Right ventricle myocardium superior (tissue), 1 donor: ENCODE measurements around the gene PKD1L1. TPM values are rescaled to one million over a fixed set of nuclear protein-coding genes. Genes with fewer than 3 reads are reported as not detected.
"Not testable (repeated sequence)": the region's sequence is repeated elsewhere in the genome, so short reads cannot be mapped to it uniquely, and the experiment has no call there.

Experiments used
- ATAC-seq: fragments of 200-7000 bp; cut with Tn5 transposase; one replicate; pipeline ENCODE4 v1.9.1; 2020; ENCODE audit warnings: mild to moderate bottlenecking; ENCODE audit not compliant: poor library complexity
- DNase-seq: peaks from one replicate; pipeline ENCODE4 v3.0.0-alpha.2; 2020
- intact Hi-C: fragments of 100-400 bp; cut with DNase I; formaldehyde crosslinking; loops from one replicate; pipeline ENCODE4 v1.11.2; 2022
- total RNA-seq: library from RNA; stranded (reverse); fragmentation: NEBNext Ultra II Directional; extraction: Animal tissue kit (Norgen Biotek cat#: 25700); gene quantifications from one replicate; pipeline ENCODE4 v1.2.1, GENCODE V29; 2021
- donor health status: DM: no; HTN: yes; CAD: no; lungs with severe emphysema.

PKD1L1 gene
- total RNA-seq, 1 donor from 2014 or later, result 1.9 TPM

DNA sequence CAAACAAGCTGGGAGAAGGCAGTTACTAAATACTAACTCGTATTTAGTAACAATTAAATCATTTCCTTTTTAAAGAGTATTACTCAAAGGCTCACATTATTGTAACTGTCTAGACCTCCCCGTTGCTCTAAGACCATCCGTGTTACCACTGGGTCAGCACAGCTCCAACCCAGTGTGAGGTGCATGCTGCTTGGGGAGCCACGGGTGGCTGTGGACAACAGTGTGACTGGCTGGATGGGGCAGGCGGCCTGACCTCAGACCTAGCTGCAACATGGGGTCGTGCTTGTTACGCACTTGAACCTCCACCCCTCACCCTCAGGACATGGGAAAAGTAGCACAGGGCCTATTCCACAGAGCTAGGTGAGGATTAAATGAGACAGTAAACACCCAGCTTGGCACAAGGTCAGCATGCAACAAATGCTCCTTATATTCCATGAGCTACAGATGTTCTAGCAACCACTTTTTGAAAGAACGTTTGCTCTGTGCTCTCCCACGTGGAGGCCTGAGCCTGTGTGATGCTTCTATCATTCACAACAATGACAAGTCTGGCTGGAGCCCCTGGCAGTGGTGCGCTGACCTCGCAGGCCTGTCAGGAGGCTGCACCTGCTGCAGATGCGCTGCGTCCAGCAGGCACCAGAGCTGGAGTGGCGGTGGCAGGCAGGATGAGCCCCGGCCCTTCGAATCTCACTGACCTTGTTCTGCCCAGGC lies 135.7 kb downstream of the PKD1L1 start:
- intact Hi-C loops, result no loop called here

DNA sequence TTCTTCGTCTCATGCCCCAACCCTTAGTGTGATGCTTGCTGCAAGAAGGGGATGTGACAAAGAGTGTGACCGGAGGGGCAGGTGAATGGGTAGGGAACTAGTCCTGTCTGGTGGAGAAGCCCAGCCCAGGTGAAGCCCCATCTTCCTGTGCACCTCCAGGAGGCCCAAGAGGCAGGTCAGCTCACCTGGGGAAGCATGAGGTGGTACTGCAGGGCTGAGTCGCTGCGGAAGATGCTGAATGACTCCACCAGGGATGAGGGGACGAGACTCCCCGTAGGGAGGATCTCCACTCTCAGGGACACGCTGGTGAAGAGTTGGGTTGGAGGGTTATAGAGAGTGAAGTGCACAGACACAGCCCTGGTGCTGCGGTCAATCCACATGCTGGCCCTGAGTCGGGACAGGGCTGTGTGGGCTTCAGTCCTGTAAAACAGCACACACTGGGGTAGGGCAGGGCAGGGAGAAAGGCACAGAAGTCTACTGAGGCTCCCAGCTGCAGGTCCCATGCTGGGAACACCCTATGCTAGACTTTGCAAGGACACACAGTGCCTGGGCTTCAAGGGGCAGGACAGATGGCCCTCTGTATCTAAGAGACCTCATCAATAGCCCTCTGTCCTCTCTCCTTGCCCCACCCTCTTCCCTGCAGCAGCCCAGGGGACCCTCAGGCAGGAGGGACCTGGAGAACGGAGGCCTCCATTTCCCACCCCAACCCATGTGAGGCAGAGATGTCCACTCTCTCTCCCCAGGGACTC lies 136.5 kb downstream of the PKD1L1 start:
- DNase-seq (no peak), ATAC-seq (no peak)
- intact Hi-C loops, result no loop called here

More for the DNA sequence above, 135.7 kb downstream of the PKD1L1 start:
- DNase-seq (no peak), ATAC-seq (no peak)

- DNase-seq, result no peak
- ATAC-seq, result no peak
- intact Hi-C loops, result no loop called here
Measured at GRCh38 chr7:47809387-47809786, 138.9 kb downstream of the PKD1L1 start.

DNA sequence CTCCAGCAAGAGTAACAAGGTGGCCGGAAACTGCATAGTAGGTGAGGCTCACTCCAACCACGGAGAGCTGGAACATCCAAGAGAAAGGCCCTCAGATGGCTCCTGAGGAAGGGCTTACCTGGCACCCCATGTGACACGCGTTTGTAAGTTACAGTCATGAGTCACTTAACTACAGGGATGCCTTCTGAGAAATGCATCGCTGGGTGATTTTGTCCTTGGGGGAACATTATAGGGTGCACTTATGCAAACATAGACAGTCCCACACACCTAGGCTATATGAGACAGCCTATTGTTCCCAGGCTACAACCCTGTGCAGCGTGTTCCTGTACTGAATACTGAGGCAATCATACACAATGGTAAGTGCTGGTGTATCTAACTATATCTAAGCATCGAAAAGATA lies 139.9 kb downstream of the PKD1L1 start:
- ATAC-seq, result no peak
- intact Hi-C loops, result no loop called here
- no peak for DNase-seq

- DNase-seq, result no peak
- ATAC-seq, result peak; percentile 3
- intact Hi-C loops, result no loop called here
Measured at GRCh38 chr7:47807756-47808155, 140.5 kb downstream of the PKD1L1 start.

- DNase-seq, result no peak
- intact Hi-C loops, result no loop called here
- ATAC-seq, result peak; percentile 70
Measured at GRCh38 chr7:47807126-47807525, 141.1 kb downstream of the PKD1L1 start.

- ATAC-seq, result peak; percentile 92
- intact Hi-C loops, result no loop called here
- peak; percentile 80 for DNase-seq
Measured at GRCh38 chr7:47806701-47807103, 141.6 kb downstream of the PKD1L1 start.

GRCh38 chr7:47804767-47805545 lies 143.3 kb downstream of the PKD1L1 start:
- ATAC-seq (no peak), DNase-seq (no peak)
- intact Hi-C loops, result no loop called here

DNA sequence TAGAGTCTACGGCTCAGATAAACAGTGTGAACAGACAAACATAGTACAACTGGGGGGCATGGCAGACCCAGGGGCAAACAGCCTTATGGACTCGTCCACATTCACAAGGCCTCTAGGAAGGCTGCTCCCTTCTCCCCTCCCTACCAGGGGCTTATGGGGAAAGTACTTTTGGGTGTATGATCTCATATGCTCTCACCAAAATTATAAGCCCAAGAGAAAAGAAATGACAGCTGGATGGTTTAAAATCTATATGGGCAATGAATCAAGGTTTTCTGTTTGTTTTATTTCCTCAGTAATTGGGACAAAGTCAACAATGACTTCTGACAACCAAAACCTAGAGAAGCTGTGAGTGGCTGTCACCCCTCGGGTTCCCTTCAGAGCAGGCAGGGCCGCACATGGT lies 144.4 kb downstream of the PKD1L1 start:
- no peak for DNase-seq
- intact Hi-C loops, result no loop called here
- no peak for ATAC-seq

DNA sequence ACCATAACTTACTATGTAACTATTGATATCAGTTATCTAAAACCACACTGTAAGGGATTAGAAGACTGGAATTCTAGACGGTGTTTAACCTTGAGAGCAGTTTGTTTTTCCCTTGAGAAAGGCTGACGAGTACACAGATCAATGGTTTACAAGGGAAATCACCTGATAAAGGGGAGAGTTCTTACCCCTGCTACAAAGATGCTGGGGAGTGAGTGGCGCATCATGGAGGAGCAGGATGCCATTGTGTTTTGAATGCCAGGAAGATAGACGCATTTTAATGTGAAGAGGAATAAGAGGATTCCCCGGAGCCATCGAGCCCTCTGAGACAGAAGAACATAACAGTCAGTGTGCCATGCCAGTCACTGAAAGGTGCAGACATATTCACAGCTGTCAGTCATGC lies 145.2 kb downstream of the PKD1L1 start:
- intact Hi-C loops, result no loop called here
- ATAC-seq (no peak), DNase-seq (no peak)

DNA sequence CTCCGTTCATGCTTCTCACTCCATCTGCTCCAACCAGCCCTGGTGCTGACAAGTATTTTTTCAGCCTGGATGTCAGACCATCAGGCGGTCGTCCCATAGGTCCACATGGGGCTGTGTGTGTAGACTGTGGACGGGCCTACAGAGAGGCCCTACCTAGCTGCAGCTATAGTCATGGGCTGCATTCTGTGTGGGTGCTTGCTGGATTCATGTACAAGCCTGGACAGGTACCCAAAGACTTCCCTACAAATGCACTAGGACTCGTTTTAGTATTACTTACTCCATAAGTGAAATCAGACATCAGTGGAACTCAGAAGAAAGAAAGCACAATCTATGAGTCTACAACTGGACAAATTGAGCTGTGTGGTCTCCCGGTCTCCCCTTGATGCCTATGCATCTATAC lies 146.8 kb downstream of the PKD1L1 start:
- DNase-seq (no peak), ATAC-seq (no peak)
- intact Hi-C loops, result no loop called here

GRCh38 chr7:47799524-47799923 lies 148.7 kb downstream of the PKD1L1 start:
- ATAC-seq, result no peak
- intact Hi-C loops, result loop anchor here (10.0 kb wide), 1 partner anchor 305 kb away; no protein-coding TSS in a partner anchor
- no peak for DNase-seq

GRCh38 chr7:47796347-47796746 lies 151.9 kb downstream of the PKD1L1 start:
- intact Hi-C loops, result loop anchor here (10.0 kb wide), 1 partner anchor 308 kb away; no protein-coding TSS in a partner anchor
- DNase-seq (no peak), ATAC-seq (no peak)

DNA sequence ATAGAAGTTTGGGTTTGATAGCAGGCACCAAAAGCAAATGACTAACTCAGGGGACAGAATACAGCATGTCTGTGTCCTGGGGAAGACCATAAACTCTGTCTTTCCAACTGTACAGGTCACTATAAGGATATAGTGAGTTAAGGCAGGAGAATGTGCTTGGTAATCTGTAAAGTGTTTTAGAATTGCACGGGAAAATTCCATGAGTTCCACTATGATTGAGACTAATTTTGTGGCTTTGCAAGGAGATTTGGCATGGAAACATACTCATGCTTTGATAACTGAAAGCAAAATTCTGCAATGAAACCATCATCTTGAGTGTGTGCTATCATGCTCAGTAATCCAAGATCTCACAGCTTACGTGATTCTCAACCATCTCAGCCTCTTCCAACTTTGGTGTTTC lies 152.6 kb downstream of the PKD1L1 start:
- intact Hi-C loops, result loop anchor here (10.0 kb wide), 1 partner anchor 309 kb away; no protein-coding TSS in a partner anchor
- ATAC-seq (no peak), DNase-seq (no peak)

DNA sequence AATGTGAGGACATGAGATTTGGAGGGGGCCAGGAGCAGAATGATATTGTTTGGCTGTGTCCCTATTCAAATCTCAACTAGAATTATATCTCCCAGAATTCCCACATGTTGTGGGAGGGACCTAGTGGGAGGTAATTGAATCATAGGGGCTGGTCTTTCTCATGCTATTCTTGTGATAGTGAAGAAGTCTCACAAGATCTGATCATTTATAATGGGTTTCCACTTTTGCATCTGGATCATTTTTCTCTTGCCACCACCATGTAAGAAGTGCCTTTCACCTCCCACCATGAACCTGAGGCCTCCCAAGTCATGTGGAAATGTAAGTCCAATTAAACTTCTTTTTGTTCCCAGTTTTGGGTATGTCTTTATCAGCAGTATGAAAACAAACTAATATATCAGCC lies 153.1 kb downstream of the PKD1L1 start:
- ATAC-seq, DNase-seq: not testable (repeated sequence)
- intact Hi-C loops, result loop anchor here (10.0 kb wide), 1 partner anchor 310 kb away; no protein-coding TSS in a partner anchor

DNA sequence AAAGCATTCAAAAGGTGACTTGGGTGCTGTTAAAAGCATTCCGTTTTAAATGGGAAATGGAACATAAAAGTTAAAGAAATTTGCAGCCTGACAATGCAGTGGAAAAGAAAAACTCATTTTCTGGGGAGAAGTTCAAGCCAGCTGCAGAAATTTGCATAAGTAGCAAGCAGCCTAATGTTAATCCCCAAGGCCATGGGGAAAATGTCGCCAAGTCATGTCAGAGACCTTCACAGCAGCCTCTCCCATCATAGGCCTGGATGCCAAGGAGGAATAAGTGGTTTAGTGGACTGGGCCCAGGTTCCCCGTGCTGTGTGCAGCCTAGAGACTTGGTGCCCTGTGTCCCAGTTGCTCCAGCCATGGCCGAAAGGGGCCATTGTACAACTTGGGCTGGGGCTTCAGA lies 154.2 kb downstream of the PKD1L1 start:
- DNase-seq (no peak), ATAC-seq (no peak)
- intact Hi-C loops, result loop anchor here (10.0 kb wide), 1 partner anchor 311 kb away; no protein-coding TSS in a partner anchor

- DNase-seq, ATAC-seq: not testable (repeated sequence)
- intact Hi-C loops, result loop anchor here (10.0 kb wide), 1 partner anchor 312 kb away; no protein-coding TSS in a partner anchor
Measured at GRCh38 chr7:47793186-47793585, 155.1 kb downstream of the PKD1L1 start.

DNA sequence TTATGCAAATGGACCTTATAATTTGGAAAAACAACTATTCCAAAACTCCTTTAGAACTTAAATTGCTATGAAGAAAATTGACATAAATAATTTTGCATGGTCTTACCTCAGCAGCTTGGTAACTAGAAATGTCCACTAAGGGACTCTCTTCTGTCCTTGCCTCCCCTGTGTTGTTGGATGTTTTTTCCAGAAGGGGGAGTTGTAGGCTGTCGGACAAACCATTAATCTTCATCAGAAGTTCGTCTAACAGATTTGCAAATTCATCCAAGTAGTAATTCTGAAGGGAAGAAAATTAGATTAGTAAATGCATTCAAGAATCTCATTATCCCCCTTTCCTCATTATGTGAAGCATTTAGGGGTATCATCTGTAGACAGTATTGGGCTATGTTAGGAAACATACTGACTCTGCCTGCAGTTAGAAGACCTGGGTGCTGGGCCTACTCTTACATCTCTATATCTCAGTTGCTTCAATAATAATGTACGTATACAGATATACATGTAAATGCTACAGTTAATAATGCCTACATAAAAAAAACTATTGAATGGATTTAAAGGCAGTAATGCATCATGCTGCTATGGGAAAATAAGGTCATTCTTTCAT lies 155.6 kb downstream of the PKD1L1 start:
- DNase-seq (no peak), ATAC-seq (peak; percentile 66)
- intact Hi-C loops, result loop anchor here (10.0 kb wide), 1 partner anchor 312 kb away; no protein-coding TSS in a partner anchor

GRCh38 chr7:47791682-47792081 lies 156.6 kb downstream of the PKD1L1 start:
- intact Hi-C loops, result loop anchor here (10.0 kb wide), 1 partner anchor 313 kb away; no protein-coding TSS in a partner anchor
- no peak for ATAC-seq
- DNase-seq, result no peak
